Transverse colon (tissue), 4 donors: ENCODE results near the gene ALDH1A1. TPM values are rescaled to one million over a fixed set of nuclear protein-coding genes. Genes with fewer than 3 reads are reported as not detected.

Experiments used
- DNase-seq: peaks from one replicate; pipeline ENCODE4 v3.0.0-alpha.2; 2019
- H3K27ac ChIP-seq, 4 donors: fragments of 200-600 bp; sonication (generic); 2 replicates each; pipeline ENCODE4 v1.5.1; 2016 to 2018; ENCODE audit warnings: inconsistent platforms in 4 of 4
- H3K27me3 ChIP-seq: fragments of 200-600 bp; sonication (generic); 2 replicates; pipeline ENCODE4 v1.5.1; 2017; ENCODE audit warnings: inconsistent platforms
- H3K36me3 ChIP-seq, 4 donors: fragments of 200-600 bp; sonication (generic); 2 replicates each; pipeline ENCODE4 v1.5.1; 2017 to 2019; ENCODE audit warnings: inconsistent platforms in 4 of 4
- H3K4me1 ChIP-seq, 4 donors: fragments of 200-600 bp; sonication (generic); 2 replicates each; pipeline ENCODE4 v1.5.1; 2017 to 2020; ENCODE audit warnings: inconsistent platforms in 4 of 4
- H3K4me3 ChIP-seq, 4 donors: fragments of 200-600 bp; sonication (generic); 1 replicate in 1 of 4; 2 replicates in 3 of 4; pipeline versions ENCODE4 v1.5.1 to v1.6.1; 2017 to 2019; ENCODE audit warnings: inconsistent platforms in 4 of 4
- H3K9me3 ChIP-seq, 2 donors: fragments of 200-600 bp; sonication (generic); 2 replicates each; pipeline ENCODE4 v1.5.1; 2017 to 2019; ENCODE audit warnings: inconsistent platforms in 2 of 2
- CTCF ChIP-seq, 5 experiments: fragments of 200-600 bp in 3 of 5; fragments of 450-650 bp in 2 of 5; sonication (generic) in 3 of 5; IDR thresholded peaks; 1 replicate in 2 of 5; 2 replicates in 3 of 5; pipeline ENCODE4 v1.5.1; 2016 to 2017; ENCODE audit warnings: antibody characterized with exemption in 5 of 5, inconsistent platforms in 3 of 5, mild to moderate bottlenecking in 2 of 5, moderate library complexity in 1 of 5
- EP300 ChIP-seq: sonication (generic); formaldehyde crosslinking; IDR thresholded peaks from one replicate; pipeline ENCODE4 v1.6.1; 2017; ENCODE audit warnings: antibody characterized with exemption, low read depth
- POLR2A ChIP-seq: fragments of 450-650 bp; IDR thresholded peaks from one replicate; pipeline ENCODE4 v1.6.1; 2016; ENCODE audit warnings: antibody characterized with exemption, mild to moderate bottlenecking, moderate library complexity
- POLR2AphosphoS5 ChIP-seq, 3 donors: sonication (generic); formaldehyde crosslinking; IDR thresholded peaks; one replicate each; pipeline ENCODE4 v1.6.1; 2016; ENCODE audit warnings: antibody characterized with exemption in 3 of 3
- WGBS, 2 donors: methylation state at CpG; one replicate each; pipeline ENCODE4 v1.1.5; 2018; ENCODE audit warnings: low coverage in 1 of 2; 5-methylcytosine and 5-hydroxymethylcytosine counted together
- in situ Hi-C, 4 donors: fragments of 200-750 bp; cut with MboI; loops; one replicate each; pipeline versions ENCODE4 v1.15.0 to v1.15.1; 2017; ENCODE audit warnings: low sequenced_read_pairs in 3 of 4, low pct_ligation_motif_present in 1 of 4, low pct_unique_long_range_greater_than_20kb in 1 of 4
- intact Hi-C: fragments of 100-400 bp; cut with DNase I; formaldehyde crosslinking; loops from one replicate; pipeline ENCODE4 v1.15.1; 2023; ENCODE audit warnings: low total_unique reads
- total RNA-seq, 4 donors: library from RNA; depleted of rRNA; stranded (reverse); fragments of >200 nt; gene quantifications; one replicate each; pipeline ENCODE4 v1.1.0, GENCODE V29; 2016

ALDH1A1 gene
- total RNA-seq, 4 donors from 2014 or later = 76.3 to 566 (median 288) TPM

GRCh38 chr9:72982146-72982799, 29.4 kb upstream of the ALDH1A1 start:
- 87 to 88% methylated on average over 3 to 5 of the region's 5 CpGs for WGBS, 2 donors
- in situ Hi-C loops (no loop called here), intact Hi-C loops (no loop called here)
- DNase-seq = no peak
- no peak for TF ChIP-seq CTCF (IDR thresholded peaks at IDR 0.05)
- TF ChIP-seq POLR2AphosphoS5 (IDR thresholded peaks at IDR 0.05) = no peak
- no peak for TF ChIP-seq POLR2A
- TF ChIP-seq EP300 = no peak
- Histone ChIP-seq H3K4me1 (peaks cover 17 to 44% (median 37%) of the 10 kb centered on the region in 4 donors), H3K27me3 (no peaks in the 10 kb centered on the region), H3K9me3 (no peaks in the 10 kb centered on the region), H3K4me3 (no peak overlapping the region), H3K27ac (no peak overlapping the region), H3K36me3 (no peaks in the 10 kb centered on the region)

DNA sequence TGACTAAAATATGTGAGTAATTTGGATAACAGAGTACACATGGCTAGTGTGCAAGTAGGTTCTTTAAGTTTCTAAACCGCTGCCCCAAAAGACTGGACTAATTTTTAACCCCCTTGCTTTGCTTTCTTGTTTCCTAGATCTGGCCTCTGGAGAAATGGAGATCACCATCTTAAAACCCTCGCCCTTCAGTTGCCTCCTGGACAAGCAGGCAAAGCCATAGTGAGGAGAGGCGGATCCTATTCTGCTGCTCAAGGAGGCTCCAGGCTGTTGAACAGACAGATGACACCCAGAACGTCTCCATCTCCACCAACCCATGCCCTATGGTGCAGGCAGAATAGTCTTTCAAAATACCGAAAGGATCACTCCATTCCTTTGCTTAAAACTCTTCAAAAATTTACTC, 28.6 kb upstream of the ALDH1A1 start:
- Histone ChIP-seq H3K27ac (no peak overlapping the region), H3K4me3 (no peak overlapping the region), H3K27me3 (no peaks in the 10 kb centered on the region), H3K36me3 (no peaks in the 10 kb centered on the region), H3K4me1 (peaks cover 17 to 36% (median 33%) of the 10 kb centered on the region in 4 donors), H3K9me3 (no peaks in the 10 kb centered on the region)
- DNase-seq = no peak
- WGBS, 2 donors = 72 to 87% methylated on average over 2 to 5 of the region's 5 CpGs
- in situ Hi-C loops = no loop called here
- intact Hi-C loops = no loop called here
- TF ChIP-seq EP300 (no peak), POLR2AphosphoS5 (IDR thresholded peaks at IDR 0.05) (no peak), POLR2A (no peak), CTCF (IDR thresholded peaks at IDR 0.05) (no peak)

- Histone ChIP-seq H3K27me3 (no peaks in the 10 kb centered on the region), H3K36me3 (no peaks in the 10 kb centered on the region), H3K4me1 (peaks cover 17 to 30% (median 27%) of the 10 kb centered on the region in 4 donors), H3K9me3 (no peaks in the 10 kb centered on the region), H3K27ac (no peak overlapping the region), H3K4me3 (no peak overlapping the region)
- in situ Hi-C loops (no loop called here), intact Hi-C loops (no loop called here)
- no peak for DNase-seq
- 70 to 77% methylated on average over 12 of the region's 12 CpGs for WGBS, 2 donors
- TF ChIP-seq POLR2AphosphoS5 (IDR thresholded peaks at IDR 0.05) = no peak
- no peak for TF ChIP-seq CTCF (IDR thresholded peaks at IDR 0.05)
- TF ChIP-seq POLR2A = no peak
- no peak for TF ChIP-seq EP300
Observed at GRCh38 chr9:72980600-72981265, 27.9 kb upstream of the ALDH1A1 start.

DNA sequence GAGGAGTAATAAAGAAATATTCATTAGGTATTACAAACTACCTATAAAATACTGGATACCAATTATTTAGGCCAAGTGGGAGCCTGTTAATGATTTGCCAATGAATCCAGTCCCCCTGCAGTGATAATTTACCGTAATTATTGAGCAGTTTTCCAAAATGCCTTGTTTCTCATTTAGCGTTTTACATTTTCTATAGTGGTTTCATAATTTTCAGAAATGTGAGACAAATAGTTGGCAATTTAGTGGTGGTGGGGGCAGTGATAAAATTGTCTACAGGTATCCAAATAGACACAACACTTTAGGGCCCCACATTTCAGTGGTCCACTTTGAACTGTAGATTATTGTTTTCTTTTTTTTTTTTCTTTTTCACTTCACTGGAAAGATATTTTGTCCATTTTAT, 27.3 kb upstream of the ALDH1A1 start:
- 95 to 100% methylated on average over 2 of the region's 2 CpGs for WGBS, 2 donors
- TF ChIP-seq CTCF (IDR thresholded peaks at IDR 0.05) (no peak), POLR2A (no peak), POLR2AphosphoS5 (IDR thresholded peaks at IDR 0.05) (no peak), EP300 (no peak)

More for the DNA sequence above, 27.3 kb upstream of the ALDH1A1 start:
- H3K4me1 ChIP-seq = peaks cover 17 to 26% (median 23%) of the 10 kb centered on the region in 4 donors
- no peaks in the 10 kb centered on the region for H3K27me3 ChIP-seq
- H3K4me3 ChIP-seq = no peak overlapping the region
- H3K36me3 ChIP-seq = no peaks in the 10 kb centered on the region
- DNase-seq = no peak
- intact Hi-C loops = no loop called here
- no peaks in the 10 kb centered on the region for H3K9me3 ChIP-seq
- in situ Hi-C loops = no loop called here
- no peak overlapping the region for H3K27ac ChIP-seq
